ENCODE data around the gene ADAMTS14.

DNA sequence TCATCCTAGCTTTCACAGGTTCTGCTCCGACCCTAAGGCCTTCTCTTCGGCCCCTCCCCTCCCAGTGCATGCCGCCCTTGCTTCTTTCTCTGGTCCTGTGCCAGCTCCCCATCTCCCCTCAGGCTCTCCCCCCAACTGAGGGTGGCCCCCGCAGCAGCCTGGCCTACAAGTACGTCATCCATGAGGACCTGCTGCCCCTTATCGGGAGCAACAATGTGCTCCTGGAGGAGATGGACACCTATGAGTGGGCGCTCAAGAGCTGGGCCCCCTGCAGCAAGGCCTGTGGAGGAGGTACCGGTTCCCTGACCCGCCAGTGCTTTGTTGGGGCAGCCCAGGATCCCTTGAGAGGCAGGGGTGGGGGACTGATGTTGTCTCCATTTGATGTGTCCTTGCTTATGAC, 79.0 kb downstream of the ADAMTS14 start:
- TF ChIP-seq, protein P1, sequence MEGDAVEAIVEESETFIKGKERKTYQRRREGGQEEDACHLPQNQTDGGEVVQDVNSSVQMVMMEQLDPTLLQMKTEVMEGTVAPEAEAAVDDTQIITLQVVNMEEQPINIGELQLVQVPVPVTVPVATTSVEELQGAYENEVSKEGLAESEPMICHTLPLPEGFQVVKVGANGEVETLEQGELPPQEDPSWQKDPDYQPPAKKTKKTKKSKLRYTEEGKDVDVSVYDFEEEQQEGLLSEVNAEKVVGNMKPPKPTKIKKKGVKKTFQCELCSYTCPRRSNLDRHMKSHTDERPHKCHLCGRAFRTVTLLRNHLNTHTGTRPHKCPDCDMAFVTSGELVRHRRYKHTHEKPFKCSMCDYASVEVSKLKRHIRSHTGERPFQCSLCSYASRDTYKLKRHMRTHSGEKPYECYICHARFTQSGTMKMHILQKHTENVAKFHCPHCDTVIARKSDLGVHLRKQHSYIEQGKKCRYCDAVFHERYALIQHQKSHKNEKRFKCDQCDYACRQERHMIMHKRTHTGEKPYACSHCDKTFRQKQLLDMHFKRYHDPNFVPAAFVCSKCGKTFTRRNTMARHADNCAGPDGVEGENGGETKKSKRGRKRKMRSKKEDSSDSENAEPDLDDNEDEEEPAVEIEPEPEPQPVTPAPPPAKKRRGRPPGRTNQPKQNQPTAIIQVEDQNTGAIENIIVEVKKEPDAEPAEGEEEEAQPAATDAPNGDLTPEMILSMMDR (conservative IDR thresholded peaks at IDR 0.05; ENCODE audit: low read depth, low read length) = no peak
- no peak for TF ChIP-seq EZH2 (IDR thresholded peaks at IDR 0.05; ENCODE audit: low read length, unreplicated experiment)

Measured in PC-3 (cell line).